IMR-90 (cell line): ENCODE data around the gene LHX1. TPM values are rescaled to one million over a fixed set of nuclear protein-coding genes. Genes with fewer than 3 reads are reported as not detected.

Source experiments
- ATAC-seq: fragments of 200-7000 bp; cut with Tn5 transposase; 2 replicates; pipeline ENCODE4 v1.9.1; 2020; ENCODE audit warnings: low read depth, mild to moderate bottlenecking, moderate library complexity
- BruUV-seq: library from RNA; stranded (reverse); fragments of 400-500 nt; replicated peaks from 2 replicates; lab custom pipeline; 2021; lab: Mats Ljungman, UMichigan
- CTCF ChIA-PET: fragments of 300-600 bp; formaldehyde crosslinking; extraction: SDS; loops from one replicate; lab custom pipeline; 2021; ENCODE audit warnings: antibody characterized with exemption; lab: Yijun Ruan, JAX
- POLR2A ChIA-PET: fragments of 300-600 bp; sonication (Branson Sonifier 250); formaldehyde crosslinking; loops from one replicate; lab custom pipeline; 2022; ENCODE audit warnings: antibody characterized with exemption; ENCODE audit not compliant: unreplicated experiment; lab: Charles Lee
- DNase-seq: peaks from one replicate; pipeline ENCODE4 v3.0.0; 2013
- H2AFZ ChIP-seq: replicated peaks from 2 replicates; pipeline ENCODE3; 2013; ENCODE audit warnings: low read length, mild to moderate bottlenecking; ENCODE audit not compliant: poor library complexity
- H2AK5ac ChIP-seq: 2 replicates; pipeline ENCODE4 v1.6.1; 2013; ENCODE audit warnings: low read depth, low read length, inconsistent platforms
- H2AK9ac ChIP-seq: replicated peaks from 2 replicates; pipeline ENCODE3; 2013; ENCODE audit warnings: mild to moderate bottlenecking, low read depth, low read length, moderate library complexity; ENCODE audit not compliant: poor library complexity
- H2BK120ac ChIP-seq: 2 replicates; pipeline ENCODE4 v1.6.1; 2013; ENCODE audit warnings: low read depth, low read length, inconsistent platforms
- H2BK15ac ChIP-seq: 3 replicates; pipeline ENCODE4 v1.6.1; 2013; ENCODE audit warnings: low read depth, low read length, inconsistent platforms
- H2BK20ac ChIP-seq: 2 replicates; pipeline ENCODE4 v1.6.1; 2013; ENCODE audit warnings: low read depth, mild to moderate bottlenecking, inconsistent platforms, low read length, moderate library complexity
- H2BK5ac ChIP-seq: 2 replicates; pipeline ENCODE4 v1.6.1; 2013; ENCODE audit warnings: mild to moderate bottlenecking, low read depth, low read length, inconsistent platforms; ENCODE audit not compliant: poor library complexity, severe bottlenecking
- H3K14ac ChIP-seq: replicated peaks from 2 replicates; pipeline ENCODE4 v1.6.1; 2013; ENCODE audit warnings: low read depth, low read length, inconsistent platforms
- H3K18ac ChIP-seq: 2 replicates; pipeline ENCODE4 v1.6.1; 2013; ENCODE audit warnings: low read depth, low read length, control low read depth
- H3K23ac ChIP-seq: 2 replicates; pipeline ENCODE4 v1.6.1; 2013; ENCODE audit warnings: low read depth, low read length, inconsistent platforms
- H3K27ac ChIP-seq: 2 replicates; pipeline ENCODE4 v1.5.1; 2013; ENCODE audit warnings: mild to moderate bottlenecking, control low read depth, low read length; ENCODE audit not compliant: insufficient read depth
- H3K27me3 ChIP-seq: 2 replicates; pipeline ENCODE4 v1.6.1; 2013; ENCODE audit warnings: low read length; ENCODE audit not compliant: control insufficient read depth, insufficient read depth
- H3K36me3 ChIP-seq: 2 replicates; pipeline ENCODE4 v1.6.1; 2013; ENCODE audit warnings: low read length, mixed read lengths; ENCODE audit not compliant: control insufficient read depth, insufficient read depth
- H3K4ac ChIP-seq: 2 replicates; pipeline ENCODE4 v1.6.1; 2013; ENCODE audit warnings: low read depth, low read length, inconsistent platforms
- H3K4me1 ChIP-seq: 2 replicates; pipeline ENCODE4 v1.6.1; 2013; ENCODE audit warnings: low read length, mixed read lengths; ENCODE audit not compliant: control insufficient read depth, insufficient read depth
- H3K4me2 ChIP-seq: 2 replicates; pipeline ENCODE4 v1.6.1; 2013; ENCODE audit warnings: low read depth, mild to moderate bottlenecking, control low read depth, low read length, moderate library complexity
- H3K4me3 ChIP-seq: 2 replicates; pipeline ENCODE4 v1.5.1; 2013; ENCODE audit warnings: low read depth, mild to moderate bottlenecking, control low read depth, low read length, moderate library complexity; ENCODE audit not compliant: insufficient read depth
- H3K56ac ChIP-seq: 2 replicates; pipeline ENCODE4 v1.6.1; 2013; ENCODE audit warnings: low read length, inconsistent platforms; ENCODE audit not compliant: insufficient read depth; ENCODE audit errors: extremely low read depth
- H3K79me1 ChIP-seq, 2 experiments: 2 replicates each; pipeline ENCODE4 v1.6.1; 2013; ENCODE audit warnings: low read length in 2 of 2, inconsistent platforms in 1 of 2, low read depth in 1 of 2
- H3K9ac ChIP-seq: 2 replicates; pipeline ENCODE4 v1.6.1; 2013; ENCODE audit warnings: low read depth, low read length, control low read depth
- H3K9me1 ChIP-seq: 2 replicates; pipeline ENCODE4 v1.6.1; 2013; ENCODE audit warnings: low read length, inconsistent platforms; ENCODE audit not compliant: insufficient read depth
- H3K9me3 ChIP-seq: 2 replicates; pipeline ENCODE4 v1.6.1; 2013; ENCODE audit warnings: low read length; ENCODE audit not compliant: control insufficient read depth, insufficient read depth
- H4K20me1 ChIP-seq: 2 replicates; pipeline ENCODE4 v1.6.1; 2013; ENCODE audit warnings: low read length, inconsistent platforms; ENCODE audit not compliant: insufficient read depth
- H4K5ac ChIP-seq: 2 replicates; pipeline ENCODE4 v1.6.1; 2013; ENCODE audit warnings: mild to moderate bottlenecking, low read depth, low read length, control low read depth
- H4K8ac ChIP-seq, 2 experiments: 2 replicates each; pipeline ENCODE4 v1.6.1; 2013; ENCODE audit warnings: low read depth in 2 of 2, low read length in 2 of 2, control low read depth in 1 of 2, inconsistent platforms in 1 of 2
- H4K91ac ChIP-seq: 2 replicates; pipeline ENCODE4 v1.6.1; 2013; ENCODE audit warnings: low read depth, low read length, inconsistent platforms; ENCODE audit not compliant: insufficient read depth
- MXI1 ChIP-seq: IDR thresholded peaks from 2 replicates; pipeline ENCODE4 v1.6.1; 2012; ENCODE audit warnings: low read depth, mild to moderate bottlenecking, low read length, moderate library complexity, borderline replicate concordance
- RAD21 ChIP-seq: IDR thresholded peaks from 2 replicates; pipeline ENCODE4 v1.6.1; 2012; ENCODE audit warnings: low read length, improper control_type of control experiment
- RCOR1 ChIP-seq: IDR thresholded peaks from 2 replicates; pipeline ENCODE4 v1.6.1; 2012; ENCODE audit warnings: mild to moderate bottlenecking, low read length, improper control_type of control experiment; ENCODE audit not compliant: insufficient replicate concordance
- WGBS, 2 experiments: methylation state at CpG; one replicate each; pipeline versions ENCODE4 v1.1.5 to v1.1.7; 2013; ENCODE audit warnings: missing lambda C conversion rate in 2 of 2; ENCODE audit not compliant: insufficient read length in 1 of 2; ENCODE audit errors: extremely low coverage in 2 of 2; 5-methylcytosine and 5-hydroxymethylcytosine counted together
- dilution Hi-C: fragments of 300-500 bp; cut with HindIII; formaldehyde crosslinking; loops from one replicate; pipeline ENCODE4 v1.14.3; 2018; ENCODE audit warnings: low sequenced_read_pairs; ENCODE audit not compliant: unreplicated experiment
- in situ Hi-C: fragments of 300-500 bp; cut with MboI; formaldehyde crosslinking; loops from 3 replicates; pipeline ENCODE4 v1.14.3; 2019; ENCODE audit warnings: low sequenced_read_pairs, inconsistent platforms, mixed read lengths
- intact Hi-C: fragments of 100-400 bp; cut with micrococcal nuclease; formaldehyde crosslinking; loops from 2 replicates; pipeline ENCODE4 v1.10.0; 2022
- polyA plus RNA-seq, 3 experiments: library from polyadenylated mRNA; depleted of rRNA; stranded (reverse); fragments of >200 nt; gene quantifications; 2 replicates each; pipeline ENCODE4 v1.2.3, GENCODE V29; 2012; ENCODE audit warnings: low replicate concordance in 1 of 3
- total RNA-seq: library from RNA; depleted of rRNA; stranded (reverse); fragments of >200 nt; gene quantifications from 2 replicates; pipeline ENCODE4 v1.2.3, GENCODE V29; 2012

LHX1 gene
- total and polyA plus RNA-seq, 2 of the 4 experiments (the other 2 are of a cell fraction) = not detected

- no TSS peak for BruUV-seq
- Histone ChIP-seq H2AK5ac (no peak overlapping the region), H2BK120ac (no peak overlapping the region), H2BK20ac (no peak overlapping the region), H2BK15ac (no peak overlapping the region), H3K9me3 (peaks cover 13% of the 10 kb centered on the region; the same call in 1 of the 2 replicates), H3K36me3 (no peaks in the 10 kb centered on the region), H2AK9ac (no peak overlapping the region), H3K9me1 (peaks cover 4% of the 10 kb centered on the region; the same call in 1 of the 2 replicates), H2BK5ac (no peak overlapping the region), H3K4me3 (no peak overlapping the region), H3K4me2 (no peak overlapping the region), H3K79me1 (no peaks in the 10 kb centered on the region), H4K91ac (no peak overlapping the region), H3K27ac (no peak overlapping the region), H4K20me1 (peaks cover 11% of the 10 kb centered on the region), H3K27me3 (peaks cover 98% of the 10 kb centered on the region), H3K4ac (no peak overlapping the region), H3K18ac (no peak overlapping the region), H2AFZ (no peak overlapping the region), H3K14ac (no peak overlapping the region), H3K56ac (no peak overlapping the region), H3K4me1 (peaks cover 2% of the 10 kb centered on the region; the same call in 1 of the 2 replicates), H3K9ac (no peak overlapping the region), H4K8ac (no peak overlapping the region), H4K5ac (no peak overlapping the region), H3K23ac (no peak overlapping the region)
- TF ChIP-seq RCOR1 (no peak), MXI1 (no peak), RAD21 (no peak)
- 57% methylated on average over 3 of the region's 7 CpGs; no CpG with 5 or more reads in 1 of the 2 experiments for WGBS, 2 experiments
- ChIA-PET CTCF (no interaction called here), POLR2A (no interaction called here)
- dilution Hi-C loops (no loop called here), in situ Hi-C loops (no loop called here), intact Hi-C loops (loop anchor here (10.0 kb wide), 1 partner anchor 76 kb away; no protein-coding TSS in a partner anchor)
- no peak for DNase-seq
- ATAC-seq = no peak
Observed at GRCh38 chr17:36931096-36931696, 6.1 kb upstream of the LHX1 start.
